Right lobe of liver (tissue), 4 donors: ENCODE data around the gene DSEL.

Source experiments
- POLR2A ChIP-seq: fragments of 450-650 bp; IDR thresholded peaks from one replicate; pipeline ENCODE4 v1.6.1; 2017; ENCODE audit warnings: antibody characterized with exemption, mild to moderate bottlenecking
- TF ChIP-seq, protein P1 (sequence below), 4 donors: fragments of 200-600 bp in 3 of 4; fragments of 450-650 bp in 1 of 4; IDR thresholded peaks; one replicate each; pipeline versions ENCODE4 v1.5.1 to v1.8.0; 2016 to 2022; ENCODE audit warnings: antibody characterized with exemption in 4 of 4, mild to moderate bottlenecking in 2 of 4
- donor health status: DM: no; HTN: no; CAD: no.
- donor health status: DM: no; HTN: no; CAD: no.
- donor health status: DM: no; HTN: yes; CAD: no.

DNA sequence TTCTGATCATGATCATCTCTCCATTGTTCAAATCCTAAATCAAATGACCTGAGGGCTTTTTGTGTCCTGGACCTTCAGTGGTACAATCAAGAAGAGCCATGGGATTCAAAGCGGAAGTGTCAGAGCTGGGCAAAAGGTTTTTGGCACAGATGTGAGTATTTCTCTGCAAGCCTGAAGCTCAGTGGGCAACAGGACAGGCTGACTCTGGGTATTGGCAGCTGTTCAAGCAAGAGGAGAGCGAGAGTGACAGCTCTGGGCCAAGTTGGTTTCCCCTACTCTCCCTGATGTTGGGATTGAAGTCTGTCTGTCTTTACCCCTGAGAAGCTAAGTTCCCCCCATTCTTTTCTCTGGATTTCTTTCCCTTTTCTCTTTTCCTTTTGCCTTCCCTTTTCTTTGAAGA is 33.3 kb downstream of the DSEL start:
- TF ChIP-seq, protein P1, sequence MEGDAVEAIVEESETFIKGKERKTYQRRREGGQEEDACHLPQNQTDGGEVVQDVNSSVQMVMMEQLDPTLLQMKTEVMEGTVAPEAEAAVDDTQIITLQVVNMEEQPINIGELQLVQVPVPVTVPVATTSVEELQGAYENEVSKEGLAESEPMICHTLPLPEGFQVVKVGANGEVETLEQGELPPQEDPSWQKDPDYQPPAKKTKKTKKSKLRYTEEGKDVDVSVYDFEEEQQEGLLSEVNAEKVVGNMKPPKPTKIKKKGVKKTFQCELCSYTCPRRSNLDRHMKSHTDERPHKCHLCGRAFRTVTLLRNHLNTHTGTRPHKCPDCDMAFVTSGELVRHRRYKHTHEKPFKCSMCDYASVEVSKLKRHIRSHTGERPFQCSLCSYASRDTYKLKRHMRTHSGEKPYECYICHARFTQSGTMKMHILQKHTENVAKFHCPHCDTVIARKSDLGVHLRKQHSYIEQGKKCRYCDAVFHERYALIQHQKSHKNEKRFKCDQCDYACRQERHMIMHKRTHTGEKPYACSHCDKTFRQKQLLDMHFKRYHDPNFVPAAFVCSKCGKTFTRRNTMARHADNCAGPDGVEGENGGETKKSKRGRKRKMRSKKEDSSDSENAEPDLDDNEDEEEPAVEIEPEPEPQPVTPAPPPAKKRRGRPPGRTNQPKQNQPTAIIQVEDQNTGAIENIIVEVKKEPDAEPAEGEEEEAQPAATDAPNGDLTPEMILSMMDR (IDR thresholded peaks at IDR 0.05): no peak
- TF ChIP-seq POLR2A: no peak
